Keratinocyte (primary cell): ENCODE results near the gene CMIP.

Experiments
- EZH2 ChIP-seq: IDR thresholded peaks from one replicate; pipeline ENCODE4 v1.6.1; 2012; ENCODE audit warnings: inconsistent platforms, mild to moderate bottlenecking, low read length, moderate library complexity
- TF ChIP-seq, protein P1 (sequence below), 3 experiments: IDR thresholded peaks in 1 of 3; conservative IDR thresholded peaks in 1 of 3; optimal IDR thresholded peaks in 1 of 3; 2 replicates in 2 of 3; 3 replicates in 1 of 3; pipeline versions ENCODE3 to v1.5.1; 2011; ENCODE audit warnings: low read length in 3 of 3, mild to moderate bottlenecking in 3 of 3, moderate library complexity in 2 of 3, control low read depth in 1 of 3, inconsistent platforms in 1 of 3; ENCODE audit not compliant: insufficient read depth in 2 of 3; ENCODE audit errors: extremely low read depth in 1 of 3

DNA sequence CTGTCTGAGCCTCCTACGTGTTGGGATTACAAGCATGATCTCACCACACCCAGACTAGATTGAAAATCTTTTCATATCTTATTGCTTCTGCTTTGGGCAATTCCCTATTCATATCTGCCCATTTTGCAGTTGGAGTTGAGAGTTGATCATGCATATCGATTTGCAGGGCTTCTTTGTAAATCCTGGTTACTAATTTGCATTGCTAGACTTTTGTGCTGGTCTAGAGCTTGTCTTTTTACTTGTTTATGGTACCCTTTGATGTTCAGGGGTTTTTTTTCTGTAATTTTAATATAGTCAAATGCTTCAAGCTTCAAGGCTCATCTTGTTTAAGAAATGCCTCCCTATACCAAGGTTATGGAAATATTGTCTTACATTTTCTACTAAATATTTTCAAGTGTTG is 23.5 kb upstream of the CMIP start:
- TF ChIP-seq, protein P1, sequence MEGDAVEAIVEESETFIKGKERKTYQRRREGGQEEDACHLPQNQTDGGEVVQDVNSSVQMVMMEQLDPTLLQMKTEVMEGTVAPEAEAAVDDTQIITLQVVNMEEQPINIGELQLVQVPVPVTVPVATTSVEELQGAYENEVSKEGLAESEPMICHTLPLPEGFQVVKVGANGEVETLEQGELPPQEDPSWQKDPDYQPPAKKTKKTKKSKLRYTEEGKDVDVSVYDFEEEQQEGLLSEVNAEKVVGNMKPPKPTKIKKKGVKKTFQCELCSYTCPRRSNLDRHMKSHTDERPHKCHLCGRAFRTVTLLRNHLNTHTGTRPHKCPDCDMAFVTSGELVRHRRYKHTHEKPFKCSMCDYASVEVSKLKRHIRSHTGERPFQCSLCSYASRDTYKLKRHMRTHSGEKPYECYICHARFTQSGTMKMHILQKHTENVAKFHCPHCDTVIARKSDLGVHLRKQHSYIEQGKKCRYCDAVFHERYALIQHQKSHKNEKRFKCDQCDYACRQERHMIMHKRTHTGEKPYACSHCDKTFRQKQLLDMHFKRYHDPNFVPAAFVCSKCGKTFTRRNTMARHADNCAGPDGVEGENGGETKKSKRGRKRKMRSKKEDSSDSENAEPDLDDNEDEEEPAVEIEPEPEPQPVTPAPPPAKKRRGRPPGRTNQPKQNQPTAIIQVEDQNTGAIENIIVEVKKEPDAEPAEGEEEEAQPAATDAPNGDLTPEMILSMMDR (optimal IDR thresholded peaks at IDR 0.05 in 1 of 3, IDR thresholded peaks at IDR 0.05 in 1 of 3, conservative IDR thresholded peaks at IDR 0.05 in 1 of 3; ENCODE audit: extremely low read depth in 1 of 3, insufficient read depth in 2 of 3, low read length in 3 of 3): no peak
- no peak for TF ChIP-seq EZH2
